Ovary (tissue), 9 donors: ENCODE measurements around the gene TRAF3. TPM values are rescaled to one million over a fixed set of nuclear protein-coding genes. Genes with fewer than 3 reads are reported as not detected.

Source experiments
- DNase-seq, 5 donors: peaks; one replicate each; pipeline ENCODE4 v3.0.0-alpha.2; 2019 to 2020
- H3K27ac ChIP-seq, 2 donors: fragments of 200-600 bp; one replicate each; pipeline versions ENCODE4 v1.5.1 to v1.8.0; 2019 to 2022
- H3K27me3 ChIP-seq: fragments of 200-600 bp; one replicate; pipeline ENCODE4 v1.8.0; 2022
- H3K36me3 ChIP-seq: fragments of 200-600 bp; sonication (generic); one replicate; pipeline ENCODE4 v1.5.1; 2019
- H3K4me1 ChIP-seq: one replicate; pipeline ENCODE4 v1.8.1; 2013; ENCODE audit warnings: mild to moderate bottlenecking, moderate library complexity; ENCODE audit not compliant: insufficient read depth
- H3K4me3 ChIP-seq: fragments of 200-600 bp; sonication (generic); one replicate; pipeline ENCODE4 v1.5.1; 2017
- H3K9me3 ChIP-seq, 2 donors: fragments of 200-600 bp in 1 of 2; sonication (generic) in 1 of 2; one replicate each; pipeline versions ENCODE4 v1.5.1 to v1.8.1; 2013 to 2019; ENCODE audit warnings: mild to moderate bottlenecking in 1 of 2, moderate library complexity in 1 of 2
- EP300 ChIP-seq: sonication (generic); formaldehyde crosslinking; IDR thresholded peaks from one replicate; pipeline ENCODE4 v1.6.1; 2017; ENCODE audit warnings: antibody characterized with exemption
- POLR2A ChIP-seq: fragments of 450-650 bp; IDR thresholded peaks from one replicate; pipeline ENCODE4 v1.6.1; 2017; ENCODE audit warnings: antibody characterized with exemption, mild to moderate bottlenecking, moderate library complexity
- WGBS, 3 donors: extraction: QIAGEN DNeasy Blood & Tissue Kit in 1 of 3; methylation state at CpG; one replicate each; pipeline versions ENCODE4 v1.1.5 to v1.1.7; 2013 to 2017; 5-methylcytosine and 5-hydroxymethylcytosine counted together
- intact Hi-C, 4 donors: fragments of 100-400 bp; cut with DNase I; formaldehyde crosslinking; loops; one replicate each; pipeline versions ENCODE4 v1.11.0 to v1.15.1; 2022 to 2023
- polyA plus RNA-seq, 2 donors: library from polyadenylated mRNA; stranded (reverse); fragments of 200-250 nt in 1 of 2; fragments of 350-450 nt in 1 of 2; fragmentation: Illumina TruSeq in 1 of 2; extraction: RNeasy Lipid Tissue Mini Kit (QIAGEN cat#74804) in 1 of 2; gene quantifications; one replicate each; pipeline ENCODE4 v1.2.3, GENCODE V29; 2013 to 2014
- total RNA-seq, 7 donors: library from RNA; depleted of rRNA in 2 of 7; stranded (reverse); fragments of >200 nt in 2 of 7; fragmentation: NEBNext Ultra II Directional in 3 of 7; extraction: Animal tissue kit (Norgen Biotek cat#: 25700) in 3 of 7; gene quantifications; one replicate each; pipeline versions ENCODE4 v1.1.0 to v1.2.4, GENCODE V29; 2016 to 2023
- TF ChIP-seq, protein P1 (sequence below), 3 donors: fragments of 450-650 bp in 2 of 3; fragments of 200-600 bp in 1 of 3; IDR thresholded peaks; one replicate each; pipeline versions ENCODE4 v1.5.1 to v1.8.0; 2016 to 2022; ENCODE audit warnings: antibody characterized with exemption in 3 of 3, mild to moderate bottlenecking in 1 of 3
- donor health status: DM: no; HTN: no; CAD: no; lungs with moderate emphysema.
- donor health status: DM: no; HTN: no; CAD: no.
- donor health status: Bipolar disorder and iron deficiency.
- donor health status: DM: yes; HTN: yes; CAD: no.
- donor health status: DM: no; HTN: no; CAD: no.
- donor health status: DM: yes; HTN: yes; CAD: no.

TRAF3 gene
- total and polyA plus RNA-seq, 9 donors: 2.9 to 17.0 (median 11.4) TPM

DNA sequence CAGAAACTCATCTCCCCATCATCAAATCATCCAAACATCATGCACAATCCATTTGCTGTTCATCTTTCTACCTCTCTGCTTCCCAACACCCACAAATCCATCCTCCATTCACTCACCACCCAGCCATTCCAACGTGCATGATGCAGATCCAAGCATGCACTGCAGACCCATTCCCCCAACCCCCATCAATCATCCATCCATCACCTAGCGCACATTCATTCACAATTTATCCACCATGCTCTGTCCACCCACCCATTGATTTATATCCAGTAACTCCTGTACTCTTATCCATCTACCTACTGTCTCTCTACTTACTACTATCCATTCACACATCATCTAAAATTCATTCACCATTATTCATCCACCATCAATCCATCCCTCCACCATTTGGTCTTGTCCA is 141.2 kb downstream of the TRAF3 start:
- Histone ChIP-seq H3K9me3 (no peaks in the 10 kb centered on the region), H3K27me3 (no peaks in the 10 kb centered on the region), H3K36me3 (no peaks in the 10 kb centered on the region), H3K4me3 (no peak overlapping the region), H3K4me1 (peaks cover 3% of the 10 kb centered on the region), H3K27ac (no peak overlapping the region)
- intact Hi-C loops: loop anchor here in 2 of 4 donors (5.0 to 10.0 kb wide), 2 partner anchors 221 to 224 kb away; no protein-coding TSS in a partner anchor
- no peak for DNase-seq
- WGBS, 3 donors: 50 to 51% (median 50%) methylated on average over 2 of the region's 2 CpGs
- TF ChIP-seq, protein P1, sequence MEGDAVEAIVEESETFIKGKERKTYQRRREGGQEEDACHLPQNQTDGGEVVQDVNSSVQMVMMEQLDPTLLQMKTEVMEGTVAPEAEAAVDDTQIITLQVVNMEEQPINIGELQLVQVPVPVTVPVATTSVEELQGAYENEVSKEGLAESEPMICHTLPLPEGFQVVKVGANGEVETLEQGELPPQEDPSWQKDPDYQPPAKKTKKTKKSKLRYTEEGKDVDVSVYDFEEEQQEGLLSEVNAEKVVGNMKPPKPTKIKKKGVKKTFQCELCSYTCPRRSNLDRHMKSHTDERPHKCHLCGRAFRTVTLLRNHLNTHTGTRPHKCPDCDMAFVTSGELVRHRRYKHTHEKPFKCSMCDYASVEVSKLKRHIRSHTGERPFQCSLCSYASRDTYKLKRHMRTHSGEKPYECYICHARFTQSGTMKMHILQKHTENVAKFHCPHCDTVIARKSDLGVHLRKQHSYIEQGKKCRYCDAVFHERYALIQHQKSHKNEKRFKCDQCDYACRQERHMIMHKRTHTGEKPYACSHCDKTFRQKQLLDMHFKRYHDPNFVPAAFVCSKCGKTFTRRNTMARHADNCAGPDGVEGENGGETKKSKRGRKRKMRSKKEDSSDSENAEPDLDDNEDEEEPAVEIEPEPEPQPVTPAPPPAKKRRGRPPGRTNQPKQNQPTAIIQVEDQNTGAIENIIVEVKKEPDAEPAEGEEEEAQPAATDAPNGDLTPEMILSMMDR (IDR thresholded peaks at IDR 0.05): no peak
- TF ChIP-seq EP300 (no peak), POLR2A (no peak)

DNA sequence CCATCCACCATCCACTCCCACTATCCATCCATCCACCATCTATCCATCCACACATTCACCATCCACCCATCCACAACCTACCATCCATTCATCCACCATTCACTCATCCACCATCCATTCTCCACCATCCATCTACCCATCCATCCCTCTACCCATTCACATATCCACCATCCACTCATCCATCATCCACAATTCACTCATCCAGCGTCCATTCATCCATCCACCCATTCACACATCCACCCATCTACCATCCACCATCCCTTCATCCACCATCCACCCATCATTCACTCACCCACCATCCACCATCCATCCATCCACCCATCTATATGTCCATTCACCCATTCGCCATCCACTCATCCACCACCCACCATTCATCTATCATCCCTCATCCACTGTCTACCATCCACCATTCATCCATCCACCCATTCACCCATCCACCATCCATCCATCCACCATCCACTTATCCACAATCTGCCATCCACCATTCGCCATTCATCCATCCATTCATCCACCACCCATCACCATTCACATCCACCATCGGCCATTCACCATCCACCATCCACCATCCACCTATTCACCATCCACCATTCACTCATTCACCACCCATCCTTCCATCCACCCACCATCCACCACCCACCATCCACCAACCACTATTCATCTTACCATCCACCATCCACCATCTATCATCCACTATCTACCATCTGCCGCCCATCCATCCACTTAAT is 143.2 kb downstream of the TRAF3 start:
- Histone ChIP-seq H3K36me3 (no peaks in the 10 kb centered on the region), H3K9me3 (no peaks in the 10 kb centered on the region), H3K27me3 (no peaks in the 10 kb centered on the region), H3K4me3 (no peak overlapping the region), H3K4me1 (peaks cover 3% of the 10 kb centered on the region), H3K27ac (no peak overlapping the region)
- no peak for DNase-seq
- TF ChIP-seq, protein P1 (IDR thresholded peaks at IDR 0.05): no peak
- TF ChIP-seq POLR2A (no peak), EP300 (no peak)
- intact Hi-C loops: loop anchor here in 2 of 4 donors (10.0 kb wide), 2 partner anchors 226 to 396 kb away; no protein-coding TSS in a partner anchor
- WGBS, 3 donors: 94 to 95% (median 94%) methylated on average over 5 of the region's 5 CpGs

DNA sequence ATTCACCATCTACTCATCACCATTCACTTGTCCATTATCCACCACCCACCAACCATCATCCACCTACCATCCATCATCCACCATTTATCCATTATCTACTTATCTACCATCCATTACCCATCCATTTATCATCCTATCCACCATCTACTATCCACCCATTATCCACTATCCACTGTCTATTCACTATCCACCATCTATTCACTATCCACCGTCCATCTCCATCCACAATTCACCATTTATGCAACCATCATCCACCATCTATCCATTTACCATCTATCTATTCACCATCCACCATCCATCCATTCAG is 143.7 kb downstream of the TRAF3 start:
- WGBS, 3 donors: 96 to 98% (median 98%) methylated on average over 1 of the region's 1 CpG
- no peak overlapping the region for H3K4me3 ChIP-seq
- DNase-seq: no peak
- H3K4me1 ChIP-seq: peaks cover 3% of the 10 kb centered on the region
- TF ChIP-seq, protein P1 (IDR thresholded peaks at IDR 0.05): no peak
- TF ChIP-seq POLR2A (no peak), EP300 (no peak)
- H3K36me3 ChIP-seq: no peaks in the 10 kb centered on the region
- no peak overlapping the region for H3K27ac ChIP-seq
- intact Hi-C loops: loop anchor here in 2 of 4 donors (10.0 kb wide), 2 partner anchors 226 to 396 kb away; no protein-coding TSS in a partner anchor
- no peaks in the 10 kb centered on the region for H3K9me3 ChIP-seq
- H3K27me3 ChIP-seq: no peaks in the 10 kb centered on the region

DNA sequence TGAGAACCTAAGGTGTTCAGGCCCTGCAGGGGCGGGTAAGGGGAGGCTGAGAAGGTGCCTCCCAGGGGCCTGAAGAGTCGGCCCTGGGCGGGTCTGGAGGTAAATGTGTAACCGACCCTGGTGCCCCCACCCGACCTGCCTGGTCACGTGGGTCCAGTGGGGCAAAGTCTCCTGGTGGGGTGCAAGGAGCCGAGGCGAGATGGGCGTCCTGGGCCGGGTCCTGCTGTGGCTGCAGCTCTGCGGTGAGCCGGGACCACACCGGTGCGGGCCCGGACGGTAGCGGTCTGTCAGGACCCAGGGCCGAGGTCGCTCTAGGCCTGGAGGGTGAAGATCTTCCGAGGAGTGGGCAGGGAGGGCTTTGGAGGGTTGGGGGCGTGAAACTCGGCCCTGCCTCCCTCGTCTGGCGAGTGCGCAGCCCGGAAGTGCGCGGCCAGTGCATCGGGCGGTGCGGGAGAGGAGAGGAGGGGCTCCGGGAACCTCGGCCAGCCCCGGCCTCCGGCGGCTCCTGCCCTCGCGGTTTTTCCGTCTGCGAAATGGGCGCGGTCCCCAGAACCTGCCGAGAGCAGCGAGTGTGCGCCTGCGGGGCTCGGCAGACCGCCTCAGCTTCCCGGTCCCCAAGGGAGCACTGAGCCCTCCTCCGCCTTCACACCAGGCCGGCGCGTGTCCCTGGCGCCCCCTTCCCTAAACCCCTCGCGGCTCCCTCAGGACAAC is 145.4 kb downstream of the TRAF3 start, which contains the start of gene AMN:
Gene AMN, plus strand, starts transcription at position 174 of the 711 bp plus-strand sequence. Its CDS starts 26 bp downstream, at position 200.
- no peak within 1 kb of the TSS for H3K4me3 ChIP-seq
- TF ChIP-seq, protein P1 (IDR thresholded peaks at IDR 0.05): no peak
- WGBS, 3 donors: 10% methylated on average over 54 to 56 of the region's 56 CpGs
- intact Hi-C loops: loop anchor here in 2 of 4 donors (10.0 kb wide), 2 partner anchors 228 to 398 kb away; no protein-coding TSS in a partner anchor
- H3K36me3 ChIP-seq: no peaks in the 10 kb centered on the region
- no peaks in the 10 kb centered on the region for H3K27me3 ChIP-seq
- peaks cover 3% of the 10 kb centered on the region for H3K4me1 ChIP-seq
- H3K27ac ChIP-seq: no peak within 1 kb of the TSS
- no peak for DNase-seq
- H3K9me3 ChIP-seq: no peaks in the 10 kb centered on the region
